H1 (cell line): ENCODE data around the gene JPT2. TPM values are rescaled to one million over a fixed set of nuclear protein-coding genes. Genes with fewer than 3 reads are reported as not detected.

Experiments
- ASH2L ChIP-seq: fragments of 200-600, 300-600 bp; sonication (generic); IDR thresholded peaks from one replicate; pipeline ENCODE4 v1.7.1; 2017; ENCODE audit warnings: low read length
- ATF2 ChIP-seq: IDR thresholded peaks from 2 replicates; pipeline ENCODE4 v1.6.1; 2012; ENCODE audit warnings: low read length, inconsistent platforms
- BACH1 ChIP-seq: IDR thresholded peaks from 2 replicates; pipeline ENCODE4 v1.6.1; 2012; ENCODE audit warnings: low read length, improper control_type of control experiment
- BRCA1 ChIP-seq: IDR thresholded peaks from 2 replicates; pipeline ENCODE4 v1.6.1; 2012; ENCODE audit warnings: low read depth, low read length, improper control_type of control experiment
- CBX5 ChIP-seq: fragments of 300-800, 300-1000 bp; sonication (generic); IDR thresholded peaks from 2 replicates; pipeline ENCODE4 v1.7.1; 2016; ENCODE audit warnings: antibody characterized with exemption, low read length, low read depth
- CEBPB ChIP-seq: IDR thresholded peaks from 2 replicates; pipeline ENCODE4 v1.6.1; 2012; ENCODE audit warnings: low read depth, low read length
- CHD2 ChIP-seq: IDR thresholded peaks from 2 replicates; pipeline ENCODE4 v1.6.1; 2012; ENCODE audit warnings: low read length, improper control_type of control experiment
- CREB1 ChIP-seq: IDR thresholded peaks from 2 replicates; pipeline ENCODE4 v1.6.1; 2012; ENCODE audit warnings: inconsistent platforms
- E2F6 ChIP-seq: IDR thresholded peaks from 2 replicates; pipeline ENCODE4 v1.6.1; 2012; ENCODE audit warnings: inconsistent platforms
- GTF2F1 ChIP-seq: IDR thresholded peaks from 2 replicates; pipeline ENCODE4 v1.6.1; 2012; ENCODE audit warnings: low read depth, low read length, improper control_type of control experiment, borderline replicate concordance
- JUN ChIP-seq: IDR thresholded peaks from 2 replicates; pipeline ENCODE4 v1.6.1; 2011; ENCODE audit warnings: low read depth, mild to moderate bottlenecking, improper control_type of control experiment, low read length
- KDM4A ChIP-seq: IDR thresholded peaks from one replicate; pipeline ENCODE4 v1.7.1; 2012; ENCODE audit warnings: low read depth, mild to moderate bottlenecking, moderate library complexity, low read length, inconsistent platforms; ENCODE audit not compliant: severe bottlenecking
- NANOG ChIP-seq: IDR thresholded peaks from 2 replicates; pipeline ENCODE4 v1.6.1; 2011; ENCODE audit warnings: low read length, low read depth, mild to moderate bottlenecking, inconsistent platforms; ENCODE audit not compliant: insufficient read depth, poor library complexity, severe bottlenecking
- NRF1 ChIP-seq: IDR thresholded peaks from 2 replicates; pipeline ENCODE4 v1.6.1; 2011; ENCODE audit warnings: mild to moderate bottlenecking, low read depth, low read length, improper control_type of control experiment
- RBBP5 ChIP-seq: IDR thresholded peaks from 2 replicates; pipeline ENCODE4 v1.7.1; 2012; ENCODE audit warnings: low read depth, mild to moderate bottlenecking, inconsistent platforms, low read length, moderate library complexity, borderline replicate concordance
- SIN3A ChIP-seq, 2 experiments: IDR thresholded peaks in 1 of 2; conservative IDR thresholded peaks in 1 of 2; 2 replicates each; pipeline ENCODE4 v1.6.1; 2011 to 2012; ENCODE audit warnings: low read length in 2 of 2, improper control_type of control experiment in 1 of 2, low read depth in 1 of 2, mild to moderate bottlenecking in 1 of 2
- SP1 ChIP-seq: IDR thresholded peaks from 2 replicates; pipeline ENCODE4 v1.6.1; 2011; ENCODE audit warnings: low read depth, low read length
- TAF1 ChIP-seq: IDR thresholded peaks from 2 replicates; pipeline ENCODE4 v1.6.1; 2011; ENCODE audit warnings: mild to moderate bottlenecking, low read depth, low read length
- TBP ChIP-seq: IDR thresholded peaks from 2 replicates; pipeline ENCODE4 v1.6.1; 2011; ENCODE audit warnings: low read depth, low read length, improper control_type of control experiment
- TEAD4 ChIP-seq: IDR thresholded peaks from 2 replicates; pipeline ENCODE4 v1.6.1; 2012; ENCODE audit warnings: low read depth, low read length, inconsistent platforms, mixed read lengths
- ZNF274 ChIP-seq: IDR thresholded peaks from 2 replicates; pipeline ENCODE4 v1.7.0; 2012; ENCODE audit warnings: low read length, borderline replicate concordance; ENCODE audit errors: extremely low read depth
- polyA plus RNA-seq, 7 experiments: library from polyadenylated mRNA; depleted of rRNA in 3 of 7; stranded (reverse) in 5 of 7; unstranded in 2 of 7; fragments of >200 nt in 5 of 7; fragments of 200-250 nt in 2 of 7; gene quantifications; 1 replicate in 5 of 7; 2 replicates in 1 of 7; 4 replicates in 1 of 7; pipeline versions ENCODE4 v1.2.1 to v1.2.3, GENCODE V29; 2011 to 2013; ENCODE audit warnings: missing spikeins in 2 of 7, mixed read lengths in 2 of 7
- total RNA-seq: library from RNA; stranded (reverse); fragmentation: NEBNext Ultra II Directional; extraction: Animal tissue kit (Norgen Biotek cat#: 25700); gene quantifications from 2 replicates; pipeline ENCODE4 v1.2.1, GENCODE V29; 2021

The JPT2 gene
- total and polyA plus RNA-seq, 2 of the 8 experiments (the other 6 are each of a cell fraction or from before 2014, with no cell fraction given) = 67.6 to 197 TPM

GRCh38 chr16:1677942-1678499 lies at the start of gene JPT2 (continued):
- no peak for TF ChIP-seq NANOG
- no peak for TF ChIP-seq ATF2
- TF ChIP-seq ASH2L = no peak
- 0 out of 2 replicates have a peak, but pooled peaks have one; percentile 35 for TF ChIP-seq RBBP5
- peak; percentile 96 for TF ChIP-seq SP1
- no peak for TF ChIP-seq GTF2F1
- TF ChIP-seq CEBPB = no peak
- TF ChIP-seq BRCA1 = no peak
- TF ChIP-seq CREB1 = peak; percentile 76
- TF ChIP-seq KDM4A = peak; percentile 44
- no peak for TF ChIP-seq TEAD4
- TF ChIP-seq E2F6 = peak; percentile 80
- no peak for TF ChIP-seq ZNF274
- peak; percentile 75; the same call in 1 of the 2 replicates for TF ChIP-seq TBP
- TF ChIP-seq BACH1 = no peak
- peak; percentile 88 for TF ChIP-seq CHD2
- TF ChIP-seq CBX5 = no peak
- peak; percentile 81 for TF ChIP-seq TAF1
- TF ChIP-seq SIN3A (conservative IDR thresholded peaks at IDR 0.05 in 1 of 2, IDR thresholded peaks at IDR 0.05 in 1 of 2; ENCODE audit: low read depth in 1 of 2, low read length in 2 of 2) = 0 out of 4 replicates have a peak, but pooled peaks of 1 of the 2 experiments have one; percentile 11
- TF ChIP-seq JUN = no peak
- TF ChIP-seq NRF1 = no peak
